Measurements from ENCODE around the gene SOX11. TPM values are rescaled to one million over a fixed set of nuclear protein-coding genes. Genes with fewer than 3 reads are reported as not detected.

The SOX11 gene
- total RNA-seq, 1 experiment from 2014 or later: 24.8 TPM

GRCh38 chr2:5660591-5660990 is 31.6 kb upstream of the SOX11 start:
- CTCF ChIA-PET: no interaction called here
- Mint-ChIP-seq H3K27ac (no peak overlapping the region), H3K27me3 (ENCODE audit: low read depth) (peaks cover 10% of the 10 kb centered on the region), H3K4me1 (no peaks in the 10 kb centered on the region), H3K36me3 (peaks cover 66% of the 10 kb centered on the region), H3K4me3 (no peak overlapping the region), H3K9me3 (peaks cover 77% of the 10 kb centered on the region)
- POLR2A ChIA-PET: no interaction called here
- TF ChIP-seq GRHL2 (CRISPR knock-in tag; IDR thresholded peaks at IDR 0.05; ENCODE audit: insufficient replicate concordance, severe bottlenecking) (no peak), SP1 (CRISPR knock-in tag; conservative IDR thresholded peaks at IDR 0.05) (no peak)
- DNase-seq (ENCODE audit: low spot score) (no peak), ATAC-seq (no peak)

GRCh38 chr2:5661362-5661761 is 30.8 kb upstream of the SOX11 start:
- TF ChIP-seq NR1H2 (CRISPR knock-in tag; IDR thresholded peaks at IDR 0.05): no peak
- no peak for TF ChIP-seq ARID4B (CRISPR knock-in tag; IDR thresholded peaks at IDR 0.05; ENCODE audit: borderline replicate concordance)
- TF ChIP-seq IRF1 (CRISPR knock-in tag; IDR thresholded peaks at IDR 0.05): no peak
- DNase-seq (ENCODE audit: low spot score) (no peak), ATAC-seq (no peak)
- POLR2A ChIA-PET: no interaction called here
- CTCF ChIA-PET: no interaction called here
- no peak overlapping the region for H3K27ac Mint-ChIP-seq
- H3K27me3 Mint-ChIP-seq (ENCODE audit: low read depth): peaks cover 15% of the 10 kb centered on the region
- peaks cover 69% of the 10 kb centered on the region for H3K36me3 Mint-ChIP-seq
- H3K9me3 Mint-ChIP-seq: peaks cover 79% of the 10 kb centered on the region
- no peaks in the 10 kb centered on the region for H3K4me1 Mint-ChIP-seq
- no peak overlapping the region for H3K4me3 Mint-ChIP-seq

GRCh38 chr2:5664278-5664681 is 27.9 kb upstream of the SOX11 start:
- Mint-ChIP-seq H3K4me3 (no peak overlapping the region), H3K4me1 (no peaks in the 10 kb centered on the region), H3K9me3 (peaks cover 83% of the 10 kb centered on the region), H3K27ac (no peak overlapping the region), H3K36me3 (peaks cover 67% of the 10 kb centered on the region), H3K27me3 (ENCODE audit: low read depth) (peaks cover 13% of the 10 kb centered on the region)
- no peak for ATAC-seq
- no peak for DNase-seq (ENCODE audit: low spot score)
- TF ChIP-seq ZNF532 (CRISPR knock-in tag; IDR thresholded peaks at IDR 0.05; ENCODE audit: borderline replicate concordance): no peak
- no peak for TF ChIP-seq FOXK1 (CRISPR knock-in tag; IDR thresholded peaks at IDR 0.05)
- TF ChIP-seq PREB (CRISPR knock-in tag; IDR thresholded peaks at IDR 0.05; ENCODE audit: borderline replicate concordance): no peak
- CTCF ChIA-PET: no interaction called here
- POLR2A ChIA-PET: no interaction called here

GRCh38 chr2:5665066-5665465 is 27.1 kb upstream of the SOX11 start:
- ChIA-PET POLR2A (no interaction called here), CTCF (no interaction called here)
- no peak for ATAC-seq
- H3K9me3 Mint-ChIP-seq: peaks cover 77% of the 10 kb centered on the region
- H3K4me3 Mint-ChIP-seq: no peak overlapping the region
- peaks cover 62% of the 10 kb centered on the region for H3K36me3 Mint-ChIP-seq
- no peaks in the 10 kb centered on the region for H3K4me1 Mint-ChIP-seq
- no peak for DNase-seq (ENCODE audit: low spot score)
- no peak overlapping the region for H3K27ac Mint-ChIP-seq
- peaks cover 12% of the 10 kb centered on the region for H3K27me3 Mint-ChIP-seq (ENCODE audit: low read depth)
- no peak for TF ChIP-seq ATF1 (CRISPR knock-in tag; IDR thresholded peaks at IDR 0.05)
- no peak for TF ChIP-seq E2F5 (CRISPR knock-in tag; IDR thresholded peaks at IDR 0.05)
- no peak for TF ChIP-seq ATF3 (CRISPR knock-in tag; conservative IDR thresholded peaks at IDR 0.05)
- TF ChIP-seq CBFB (CRISPR knock-in tag; IDR thresholded peaks at IDR 0.05; ENCODE audit: low read depth): no peak
- TF ChIP-seq ZNF416 (CRISPR knock-in tag; IDR thresholded peaks at IDR 0.05): no peak
- no peak for TF ChIP-seq ELF4 (CRISPR knock-in tag; IDR thresholded peaks at IDR 0.05; ENCODE audit: low read depth)
- TF ChIP-seq ZNF121 (CRISPR knock-in tag; IDR thresholded peaks at IDR 0.05): no peak
- TF ChIP-seq MXD4 (CRISPR knock-in tag; IDR thresholded peaks at IDR 0.05; ENCODE audit: borderline replicate concordance): no peak

Data from WTC11 (cell line).